H1 (cell line): Measurements from ENCODE around the gene TP53I3. TPM values are rescaled to one million over a fixed set of nuclear protein-coding genes. Genes with fewer than 3 reads are reported as not detected.

Experiments used
- CTCF ChIA-PET: fragments of 300-600 bp; sonication (Branson Sonifier 250); formaldehyde crosslinking; loops from one replicate; lab custom pipeline; 2021; ENCODE audit not compliant: partially characterized antibody; lab: Charles Lee
- POLR2A ChIA-PET: fragments of 300-600 bp; sonication (Branson Sonifier 250); formaldehyde crosslinking; loops from one replicate; lab custom pipeline; 2021; ENCODE audit warnings: inconsistent platforms; ENCODE audit not compliant: partially characterized antibody; lab: Charles Lee
- DNase-seq, 2 experiments: peaks; one replicate each; pipeline versions ENCODE4 v3.0.0 to v3.0.0-alpha.2; 2010 to 2022; ENCODE audit warnings: low spot score in 2 of 2, low read depth in 1 of 2, mixed read lengths in 1 of 2
- FAIRE-seq: peaks from 2 replicates; lab custom pipeline; 2011; peaks lifted over from hg19 to GRCh38; lab: Jason Lieb, UNC
- H2AFZ ChIP-seq: 2 replicates; pipeline ENCODE4 v1.8.1; 2012; ENCODE audit warnings: low read length, inconsistent platforms
- H2AK5ac ChIP-seq: 2 replicates; pipeline ENCODE4 v1.6.1; 2013; ENCODE audit warnings: low read depth, low read length
- H2BK120ac ChIP-seq: replicated peaks from 2 replicates; pipeline ENCODE3; 2013; ENCODE audit warnings: low read depth, low read length, inconsistent platforms
- H2BK12ac ChIP-seq: 2 replicates; pipeline ENCODE4 v1.6.1; 2013; ENCODE audit warnings: low read depth, low read length
- H2BK15ac ChIP-seq: 2 replicates; pipeline ENCODE4 v1.6.1; 2013; ENCODE audit warnings: low read length
- H2BK20ac ChIP-seq: 2 replicates; pipeline ENCODE4 v1.6.1; 2013; ENCODE audit warnings: low read length
- H2BK5ac ChIP-seq: 2 replicates; pipeline ENCODE4 v1.6.1; 2013; ENCODE audit warnings: low read depth, low read length
- H3K14ac ChIP-seq: 2 replicates; pipeline ENCODE4 v1.6.1; 2013; ENCODE audit warnings: inconsistent platforms; ENCODE audit not compliant: insufficient read length
- H3K18ac ChIP-seq: 2 replicates; pipeline ENCODE4 v1.6.1; 2013; ENCODE audit warnings: low read length; ENCODE audit errors: extremely low read depth
- H3K23ac ChIP-seq: 2 replicates; pipeline ENCODE4 v1.6.1; 2013; ENCODE audit warnings: inconsistent platforms; ENCODE audit not compliant: insufficient read length
- H3K23me2 ChIP-seq: 2 replicates; pipeline ENCODE4 v1.6.1; 2013; ENCODE audit warnings: low read depth, low read length
- H3K27ac ChIP-seq: 2 replicates; pipeline ENCODE4 v1.6.1; 2011; ENCODE audit warnings: low read depth, low read length, inconsistent platforms
- H3K27me3 ChIP-seq, 4 experiments: replicated peaks in 1 of 4; 1 replicate in 1 of 4; 2 replicates in 3 of 4; pipeline versions ENCODE4 v1.6.1 to v1.8.1; 2011 to 2013; ENCODE audit warnings: low read length in 3 of 4, mild to moderate bottlenecking in 3 of 4, inconsistent platforms in 2 of 4, mixed read lengths in 2 of 4, moderate library complexity in 1 of 4; ENCODE audit not compliant: control insufficient read depth in 3 of 4, insufficient read depth in 3 of 4; ENCODE audit errors: extremely low read depth in 1 of 4
- H3K36me3 ChIP-seq, 4 experiments: 2 replicates each; pipeline versions ENCODE4 v1.6.1 to v1.8.1; 2011 to 2013; ENCODE audit warnings: mild to moderate bottlenecking in 4 of 4, low read length in 3 of 4, moderate library complexity in 2 of 4, control low read depth in 1 of 4, inconsistent platforms in 1 of 4; ENCODE audit not compliant: insufficient read depth in 4 of 4, control insufficient read depth in 2 of 4
- H3K4ac ChIP-seq: replicated peaks from 2 replicates; pipeline ENCODE3; 2013; ENCODE audit warnings: low read length, low read depth, mixed read lengths, inconsistent platforms; ENCODE audit not compliant: insufficient read length
- H3K4me1 ChIP-seq, 4 experiments: replicated peaks in 1 of 4; 1 replicate in 1 of 4; 2 replicates in 3 of 4; pipeline versions ENCODE4 v1.6.1 to v1.8.1; 2011 to 2013; ENCODE audit warnings: low read length in 3 of 4, inconsistent platforms in 2 of 4, mixed read lengths in 1 of 4; ENCODE audit not compliant: insufficient read depth in 4 of 4, control insufficient read depth in 3 of 4
- H3K4me2 ChIP-seq, 2 experiments: 2 replicates each; pipeline versions ENCODE4 v1.6.1 to v1.8.1; 2011 to 2013; ENCODE audit warnings: low read depth in 2 of 2, low read length in 2 of 2, control low read depth in 1 of 2, inconsistent platforms in 1 of 2, mild to moderate bottlenecking in 1 of 2; ENCODE audit not compliant: insufficient read depth in 1 of 2
- H3K4me3 ChIP-seq, 4 experiments: fragments of 200-600, 300-600 bp in 1 of 4; sonication (generic), shearing (Covaris generic), sonication (Bioruptor Twin) in 1 of 4; 2 replicates each; pipeline versions ENCODE4 v1.5.1 to v1.8.1; 2011 to 2016; ENCODE audit warnings: low read length in 4 of 4, low read depth in 3 of 4, control low read depth in 2 of 4, inconsistent platforms in 2 of 4, mild to moderate bottlenecking in 2 of 4, mixed read lengths in 1 of 4, moderate library complexity in 1 of 4; ENCODE audit not compliant: insufficient read depth in 2 of 4; ENCODE audit errors: extremely low read depth in 1 of 4
- H3K56ac ChIP-seq: replicated peaks from 2 replicates; pipeline ENCODE3; 2013; ENCODE audit warnings: low read depth, mild to moderate bottlenecking, mixed read lengths, low read length, inconsistent platforms; ENCODE audit not compliant: insufficient read length
- H3K79me1 ChIP-seq: 2 replicates; pipeline ENCODE4 v1.6.1; 2013; ENCODE audit warnings: low read depth, low read length, control low read depth
- H3K79me2 ChIP-seq, 2 experiments: 2 replicates each; pipeline versions ENCODE4 v1.6.1 to v1.8.1; 2012 to 2013; ENCODE audit warnings: low read length in 2 of 2, mild to moderate bottlenecking in 2 of 2, inconsistent platforms in 1 of 2; ENCODE audit not compliant: insufficient read depth in 2 of 2, control insufficient read depth in 1 of 2
- H3K9ac ChIP-seq, 4 experiments: replicated peaks in 1 of 4; 1 replicate in 1 of 4; 2 replicates in 3 of 4; pipeline versions ENCODE4 v1.6.1 to v1.8.1; 2011 to 2013; ENCODE audit warnings: low read depth in 3 of 4, low read length in 3 of 4, control low read depth in 2 of 4, mild to moderate bottlenecking in 2 of 4, moderate library complexity in 2 of 4, inconsistent platforms in 1 of 4; ENCODE audit errors: extremely low read depth in 1 of 4
- H3K9me3 ChIP-seq, 2 experiments: 2 replicates each; pipeline versions ENCODE4 v1.6.1 to v1.8.1; 2012 to 2013; ENCODE audit warnings: mild to moderate bottlenecking in 2 of 2, moderate library complexity in 2 of 2, control low read depth in 1 of 2, inconsistent platforms in 1 of 2, low read depth in 1 of 2, low read length in 1 of 2, mixed read lengths in 1 of 2; ENCODE audit not compliant: insufficient read depth in 2 of 2
- H4K20me1 ChIP-seq, 2 experiments: replicated peaks in 1 of 2; 2 replicates each; pipeline versions ENCODE3 to v1.8.1; 2011 to 2013; ENCODE audit warnings: inconsistent platforms in 2 of 2, low read length in 2 of 2, mild to moderate bottlenecking in 1 of 2; ENCODE audit not compliant: insufficient read depth in 2 of 2, control insufficient read depth in 1 of 2
- H4K5ac ChIP-seq: 2 replicates; pipeline ENCODE4 v1.6.1; 2013; ENCODE audit warnings: low read length, low read depth, mixed read lengths, inconsistent platforms; ENCODE audit not compliant: insufficient read length
- H4K8ac ChIP-seq: 2 replicates; pipeline ENCODE4 v1.8.0; 2013; ENCODE audit warnings: mild to moderate bottlenecking, moderate library complexity, low read length, inconsistent platforms; ENCODE audit not compliant: insufficient read depth; ENCODE audit errors: extremely low read depth
- H4K91ac ChIP-seq: replicated peaks from 2 replicates; pipeline ENCODE3; 2013; ENCODE audit warnings: low read length, mixed read lengths, inconsistent platforms; ENCODE audit not compliant: insufficient read length
- BACH1 ChIP-seq: IDR thresholded peaks from 2 replicates; pipeline ENCODE4 v1.6.1; 2012; ENCODE audit warnings: low read length, improper control_type of control experiment
- BRCA1 ChIP-seq: IDR thresholded peaks from 2 replicates; pipeline ENCODE4 v1.6.1; 2012; ENCODE audit warnings: low read depth, low read length, improper control_type of control experiment
- CHD2 ChIP-seq: IDR thresholded peaks from 2 replicates; pipeline ENCODE4 v1.6.1; 2012; ENCODE audit warnings: low read length, improper control_type of control experiment
- CTBP2 ChIP-seq: IDR thresholded peaks from 2 replicates; pipeline ENCODE4 v1.7.0; 2011; ENCODE audit warnings: borderline replicate concordance, mild to moderate bottlenecking, moderate library complexity, mixed read lengths, low read length; ENCODE audit not compliant: insufficient read depth, insufficient read length
- EZH2 ChIP-seq: fragments of 200-600 bp; sonication (generic); IDR thresholded peaks from 2 replicates; pipeline ENCODE4 v1.7.1; 2012; ENCODE audit warnings: low read depth, mild to moderate bottlenecking, moderate library complexity, low read length, inconsistent platforms; ENCODE audit not compliant: severe bottlenecking
- MAFK ChIP-seq: IDR thresholded peaks from 2 replicates; pipeline ENCODE4 v1.6.1; 2012; ENCODE audit warnings: low read depth, mild to moderate bottlenecking, improper control_type of control experiment, low read length
- NANOG ChIP-seq: IDR thresholded peaks from 2 replicates; pipeline ENCODE4 v1.6.1; 2011; ENCODE audit warnings: low read length, low read depth, mild to moderate bottlenecking, inconsistent platforms; ENCODE audit not compliant: insufficient read depth, poor library complexity, severe bottlenecking
- POLR2A ChIP-seq, 2 experiments: IDR thresholded peaks; 1 replicate in 1 of 2; 2 replicates in 1 of 2; pipeline ENCODE4 v1.6.1; 2011; ENCODE audit warnings: low read depth in 2 of 2, low read length in 2 of 2, mild to moderate bottlenecking in 2 of 2; ENCODE audit errors: control extremely low read depth in 1 of 2
- SIX5 ChIP-seq: IDR thresholded peaks from 2 replicates; pipeline ENCODE4 v1.6.1; 2011; ENCODE audit warnings: mild to moderate bottlenecking, low read depth, low read length
- SUZ12 ChIP-seq: fragments of 200-600 bp; sonication (generic); IDR thresholded peaks from 2 replicates; pipeline ENCODE4 v1.6.1; 2012; ENCODE audit warnings: mild to moderate bottlenecking, inconsistent platforms, low read length, moderate library complexity, mixed read lengths
- WGBS, 2 experiments: shearing (Covaris generic) in 1 of 2; methylation state at CpG; one replicate each; pipeline versions ENCODE4 v1.1.6 to v1.1.7; 2013 to 2015; ENCODE audit warnings: low lambda C conversion rate in 2 of 2, mixed read lengths in 2 of 2, inconsistent platforms in 1 of 2, low coverage in 1 of 2, missing lambda C conversion rate in 1 of 2; ENCODE audit not compliant: insufficient replicate concordance in 2 of 2, insufficient coverage in 1 of 2, insufficient read length in 1 of 2; ENCODE audit errors: extremely low coverage in 1 of 2, missing lambda C conversion rate in 1 of 2; 5-methylcytosine and 5-hydroxymethylcytosine counted together
- polyA plus RNA-seq, 7 experiments: library from polyadenylated mRNA; depleted of rRNA in 3 of 7; stranded (reverse) in 5 of 7; unstranded in 2 of 7; fragments of >200 nt in 5 of 7; fragments of 200-250 nt in 2 of 7; gene quantifications; 1 replicate in 5 of 7; 2 replicates in 1 of 7; 4 replicates in 1 of 7; pipeline versions ENCODE4 v1.2.1 to v1.2.3, GENCODE V29; 2011 to 2013; ENCODE audit warnings: missing spikeins in 2 of 7, mixed read lengths in 2 of 7
- total RNA-seq: library from RNA; stranded (reverse); fragmentation: NEBNext Ultra II Directional; extraction: Animal tissue kit (Norgen Biotek cat#: 25700); gene quantifications from 2 replicates; pipeline ENCODE4 v1.2.1, GENCODE V29; 2021

Gene TP53I3
- total and polyA plus RNA-seq, 2 of the 8 experiments (the other 6 are each of a cell fraction or from before 2014, with no cell fraction given): 29.4 to 34.5 TPM

DNA sequence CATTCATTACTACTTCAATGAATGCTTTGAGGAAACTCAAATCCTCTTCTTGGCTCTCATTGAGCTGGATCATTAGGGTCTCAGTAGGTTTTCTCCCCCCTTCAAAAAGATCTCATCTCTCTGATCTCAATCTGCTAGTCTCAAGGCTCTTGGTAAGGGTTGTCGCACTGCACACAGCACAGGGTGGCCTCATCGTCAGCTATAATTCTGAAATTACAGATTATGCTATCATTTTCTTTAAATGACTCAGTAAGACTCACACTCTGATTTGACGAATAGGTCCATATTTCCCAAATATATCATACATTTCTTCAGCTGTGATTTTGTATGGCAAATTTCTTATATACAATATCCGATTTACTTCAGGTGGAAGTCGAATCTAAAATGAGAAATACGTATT, 10.8 kb downstream of the TP53I3 start:
- no peak overlapping the region for H2BK15ac ChIP-seq
- POLR2A ChIA-PET: interaction anchor here (0.6 to 2.8 kb wide), 10 partner anchors 9 to 146 kb away, joined by 3 to 14 read pairs (median 5); partner anchors contain the start of genes ATAD2B, TP53I3, UBXN2A and WDCP
- 93% methylated on average over 6 of the region's 6 CpGs; no CpG with 5 or more reads in 1 of the 2 experiments for WGBS, 2 experiments
- DNase-seq: no peak
- H4K20me1 ChIP-seq: peaks cover 0 to 2% of the 10 kb centered on the region in 2 experiments
- H2AK5ac ChIP-seq: no peak overlapping the region
- H3K27ac ChIP-seq: no peak overlapping the region
- no peak overlapping the region for H4K8ac ChIP-seq
- H3K36me3 ChIP-seq: peaks cover 0 to 32% (median 18%) of the 10 kb centered on the region in 4 experiments; a peak in 7 of 8 replicates
- no peak overlapping the region for H2BK12ac ChIP-seq
- no peaks in the 10 kb centered on the region for H3K27me3 ChIP-seq
- no peak overlapping the region for H3K4me3 ChIP-seq
- no peak overlapping the region for H3K56ac ChIP-seq
- no peaks in the 10 kb centered on the region for H3K9me3 ChIP-seq
- H3K23ac ChIP-seq: no peak overlapping the region
- H2BK120ac ChIP-seq: no peak overlapping the region
- H3K4ac ChIP-seq: no peak overlapping the region
- no peaks in the 10 kb centered on the region; the same call in 1 of the 2 replicates for H3K79me1 ChIP-seq
- no peak overlapping the region for H2BK20ac ChIP-seq
- FAIRE-seq: no peak
- H3K4me1 ChIP-seq: peaks cover 0 to 7% (median 2%) of the 10 kb centered on the region in 4 experiments; a peak in 4 of 7 replicates
- H3K23me2 ChIP-seq: peaks cover 5% of the 10 kb centered on the region; the same call in 1 of the 2 replicates
- peaks cover 0 to 27% of the 10 kb centered on the region in 2 experiments; a peak in 2 of 4 replicates for H3K79me2 ChIP-seq
- H3K4me2 ChIP-seq: no peak overlapping the region; a peak in 1 of 4 replicates
- CTCF ChIA-PET: interaction anchor here (0.9 to 1.0 kb wide), 2 partner anchors 10 to 13 kb away, joined by 3 to 4 read pairs; no protein-coding TSS in a partner anchor
- H4K5ac ChIP-seq: no peak overlapping the region
- H2AFZ ChIP-seq: no peak overlapping the region
- H2BK5ac ChIP-seq: no peak overlapping the region
- H3K18ac ChIP-seq: no peak overlapping the region
- H3K9ac ChIP-seq: no peak overlapping the region
- no peak overlapping the region for H3K14ac ChIP-seq
- no peak overlapping the region for H4K91ac ChIP-seq
- TF ChIP-seq CHD2 (no peak), BACH1 (no peak), SIX5 (no peak), BRCA1 (no peak), MAFK (no peak), NANOG (no peak), EZH2 (no peak), CTBP2 (no peak), SUZ12 (no peak), POLR2A (IDR thresholded peaks at IDR 0.05; ENCODE audit: control extremely low read depth in 1 of 2, low read depth in 2 of 2, low read length in 2 of 2) (no peak)
